IMR-90 (cell line): ENCODE data around the gene PRRG2. TPM values are rescaled to one million over a fixed set of nuclear protein-coding genes. Genes with fewer than 3 reads are reported as not detected.

Source experiments
- ATAC-seq: fragments of 200-7000 bp; cut with Tn5 transposase; 2 replicates; pipeline ENCODE4 v1.9.1; 2020; ENCODE audit warnings: low read depth, mild to moderate bottlenecking, moderate library complexity
- BruUV-seq: library from RNA; stranded (reverse); fragments of 400-500 nt; replicated peaks from 2 replicates; lab custom pipeline; 2021; lab: Mats Ljungman, UMichigan
- CTCF ChIA-PET: fragments of 300-600 bp; formaldehyde crosslinking; extraction: SDS; loops from one replicate; lab custom pipeline; 2021; ENCODE audit warnings: antibody characterized with exemption; lab: Yijun Ruan, JAX
- POLR2A ChIA-PET: fragments of 300-600 bp; sonication (Branson Sonifier 250); formaldehyde crosslinking; loops from one replicate; lab custom pipeline; 2022; ENCODE audit warnings: antibody characterized with exemption; ENCODE audit not compliant: unreplicated experiment; lab: Charles Lee
- DNase-seq: peaks from one replicate; pipeline ENCODE4 v3.0.0; 2013
- H2AFZ ChIP-seq: replicated peaks from 2 replicates; pipeline ENCODE3; 2013; ENCODE audit warnings: low read length, mild to moderate bottlenecking; ENCODE audit not compliant: poor library complexity
- H2AK5ac ChIP-seq: 2 replicates; pipeline ENCODE4 v1.6.1; 2013; ENCODE audit warnings: low read depth, low read length, inconsistent platforms
- H2AK9ac ChIP-seq: replicated peaks from 2 replicates; pipeline ENCODE3; 2013; ENCODE audit warnings: mild to moderate bottlenecking, low read depth, low read length, moderate library complexity; ENCODE audit not compliant: poor library complexity
- H2BK120ac ChIP-seq: 2 replicates; pipeline ENCODE4 v1.6.1; 2013; ENCODE audit warnings: low read depth, low read length, inconsistent platforms
- H2BK15ac ChIP-seq: 3 replicates; pipeline ENCODE4 v1.6.1; 2013; ENCODE audit warnings: low read depth, low read length, inconsistent platforms
- H2BK20ac ChIP-seq: 2 replicates; pipeline ENCODE4 v1.6.1; 2013; ENCODE audit warnings: low read depth, mild to moderate bottlenecking, inconsistent platforms, low read length, moderate library complexity
- H2BK5ac ChIP-seq: 2 replicates; pipeline ENCODE4 v1.6.1; 2013; ENCODE audit warnings: mild to moderate bottlenecking, low read depth, low read length, inconsistent platforms; ENCODE audit not compliant: poor library complexity, severe bottlenecking
- H3K14ac ChIP-seq: replicated peaks from 2 replicates; pipeline ENCODE4 v1.6.1; 2013; ENCODE audit warnings: low read depth, low read length, inconsistent platforms
- H3K18ac ChIP-seq: 2 replicates; pipeline ENCODE4 v1.6.1; 2013; ENCODE audit warnings: low read depth, low read length, control low read depth
- H3K23ac ChIP-seq: 2 replicates; pipeline ENCODE4 v1.6.1; 2013; ENCODE audit warnings: low read depth, low read length, inconsistent platforms
- H3K27ac ChIP-seq: 2 replicates; pipeline ENCODE4 v1.5.1; 2013; ENCODE audit warnings: mild to moderate bottlenecking, control low read depth, low read length; ENCODE audit not compliant: insufficient read depth
- H3K27me3 ChIP-seq: 2 replicates; pipeline ENCODE4 v1.6.1; 2013; ENCODE audit warnings: low read length; ENCODE audit not compliant: control insufficient read depth, insufficient read depth
- H3K36me3 ChIP-seq: 2 replicates; pipeline ENCODE4 v1.6.1; 2013; ENCODE audit warnings: low read length, mixed read lengths; ENCODE audit not compliant: control insufficient read depth, insufficient read depth
- H3K4ac ChIP-seq: 2 replicates; pipeline ENCODE4 v1.6.1; 2013; ENCODE audit warnings: low read depth, low read length, inconsistent platforms
- H3K4me1 ChIP-seq: 2 replicates; pipeline ENCODE4 v1.6.1; 2013; ENCODE audit warnings: low read length, mixed read lengths; ENCODE audit not compliant: control insufficient read depth, insufficient read depth
- H3K4me2 ChIP-seq: 2 replicates; pipeline ENCODE4 v1.6.1; 2013; ENCODE audit warnings: low read depth, mild to moderate bottlenecking, control low read depth, low read length, moderate library complexity
- H3K4me3 ChIP-seq: 2 replicates; pipeline ENCODE4 v1.5.1; 2013; ENCODE audit warnings: low read depth, mild to moderate bottlenecking, control low read depth, low read length, moderate library complexity; ENCODE audit not compliant: insufficient read depth
- H3K56ac ChIP-seq: 2 replicates; pipeline ENCODE4 v1.6.1; 2013; ENCODE audit warnings: low read length, inconsistent platforms; ENCODE audit not compliant: insufficient read depth; ENCODE audit errors: extremely low read depth
- H3K79me1 ChIP-seq, 2 experiments: 2 replicates each; pipeline ENCODE4 v1.6.1; 2013; ENCODE audit warnings: low read length in 2 of 2, inconsistent platforms in 1 of 2, low read depth in 1 of 2
- H3K9ac ChIP-seq: 2 replicates; pipeline ENCODE4 v1.6.1; 2013; ENCODE audit warnings: low read depth, low read length, control low read depth
- H3K9me1 ChIP-seq: 2 replicates; pipeline ENCODE4 v1.6.1; 2013; ENCODE audit warnings: low read length, inconsistent platforms; ENCODE audit not compliant: insufficient read depth
- H3K9me3 ChIP-seq: 2 replicates; pipeline ENCODE4 v1.6.1; 2013; ENCODE audit warnings: low read length; ENCODE audit not compliant: control insufficient read depth, insufficient read depth
- H4K20me1 ChIP-seq: 2 replicates; pipeline ENCODE4 v1.6.1; 2013; ENCODE audit warnings: low read length, inconsistent platforms; ENCODE audit not compliant: insufficient read depth
- H4K5ac ChIP-seq: 2 replicates; pipeline ENCODE4 v1.6.1; 2013; ENCODE audit warnings: mild to moderate bottlenecking, low read depth, low read length, control low read depth
- H4K8ac ChIP-seq, 2 experiments: 2 replicates each; pipeline ENCODE4 v1.6.1; 2013; ENCODE audit warnings: low read depth in 2 of 2, low read length in 2 of 2, control low read depth in 1 of 2, inconsistent platforms in 1 of 2
- H4K91ac ChIP-seq: 2 replicates; pipeline ENCODE4 v1.6.1; 2013; ENCODE audit warnings: low read depth, low read length, inconsistent platforms; ENCODE audit not compliant: insufficient read depth
- BHLHE40 ChIP-seq: fragments of 150-350 bp; IDR thresholded peaks from 2 replicates; pipeline ENCODE4 v1.6.1; 2016; ENCODE audit warnings: mild to moderate bottlenecking, low read depth, low read length
- CEBPB ChIP-seq: IDR thresholded peaks from 2 replicates; pipeline ENCODE4 v1.6.1; 2012; ENCODE audit warnings: low read depth, low read length, improper control_type of control experiment
- CHD1 ChIP-seq: IDR thresholded peaks from 2 replicates; pipeline ENCODE4 v1.6.1; 2012; ENCODE audit warnings: low read depth, low read length, improper control_type of control experiment
- FOS ChIP-seq: fragments of 150-350 bp; IDR thresholded peaks from 2 replicates; pipeline ENCODE4 v1.6.1; 2016; ENCODE audit warnings: low read depth, low read length
- MAFK ChIP-seq: IDR thresholded peaks from 2 replicates; pipeline ENCODE4 v1.6.1; 2012; ENCODE audit warnings: low read depth, low read length, improper control_type of control experiment
- MAZ ChIP-seq: IDR thresholded peaks from 2 replicates; pipeline ENCODE4 v1.6.1; 2012; ENCODE audit warnings: low read depth, mild to moderate bottlenecking, low read length, improper control_type of control experiment, moderate library complexity, borderline replicate concordance
- MXI1 ChIP-seq: IDR thresholded peaks from 2 replicates; pipeline ENCODE4 v1.6.1; 2012; ENCODE audit warnings: low read depth, mild to moderate bottlenecking, low read length, moderate library complexity, borderline replicate concordance
- NFE2L2 ChIP-seq: fragments of 150-350 bp; IDR thresholded peaks from 2 replicates; pipeline ENCODE4 v1.6.1; 2016; ENCODE audit warnings: low read depth, mild to moderate bottlenecking, low read length
- POLR2A ChIP-seq: IDR thresholded peaks from 2 replicates; pipeline ENCODE4 v1.6.1; 2012; ENCODE audit warnings: mild to moderate bottlenecking, low read depth, low read length
- RAD21 ChIP-seq: IDR thresholded peaks from 2 replicates; pipeline ENCODE4 v1.6.1; 2012; ENCODE audit warnings: low read length, improper control_type of control experiment
- RCOR1 ChIP-seq: IDR thresholded peaks from 2 replicates; pipeline ENCODE4 v1.6.1; 2012; ENCODE audit warnings: mild to moderate bottlenecking, low read length, improper control_type of control experiment; ENCODE audit not compliant: insufficient replicate concordance
- RFX5 ChIP-seq: IDR thresholded peaks from 2 replicates; pipeline ENCODE4 v1.8.0; 2012; ENCODE audit warnings: low read depth, mild to moderate bottlenecking, low read length, moderate library complexity
- SMC3 ChIP-seq: fragments of 150-350 bp; IDR thresholded peaks from 2 replicates; pipeline ENCODE4 v1.6.1; 2016; ENCODE audit warnings: low read depth, mild to moderate bottlenecking, antibody characterized with exemption, low read length, moderate library complexity
- WGBS, 2 experiments: methylation state at CpG; one replicate each; pipeline versions ENCODE4 v1.1.5 to v1.1.7; 2013; ENCODE audit warnings: missing lambda C conversion rate in 2 of 2; ENCODE audit not compliant: insufficient read length in 1 of 2; ENCODE audit errors: extremely low coverage in 2 of 2; 5-methylcytosine and 5-hydroxymethylcytosine counted together
- dilution Hi-C: fragments of 300-500 bp; cut with HindIII; formaldehyde crosslinking; loops from one replicate; pipeline ENCODE4 v1.14.3; 2018; ENCODE audit warnings: low sequenced_read_pairs; ENCODE audit not compliant: unreplicated experiment
- in situ Hi-C: fragments of 300-500 bp; cut with MboI; formaldehyde crosslinking; loops from 3 replicates; pipeline ENCODE4 v1.14.3; 2019; ENCODE audit warnings: low sequenced_read_pairs, inconsistent platforms, mixed read lengths
- intact Hi-C: fragments of 100-400 bp; cut with micrococcal nuclease; formaldehyde crosslinking; loops from 2 replicates; pipeline ENCODE4 v1.10.0; 2022
- polyA plus RNA-seq, 3 experiments: library from polyadenylated mRNA; depleted of rRNA; stranded (reverse); fragments of >200 nt; gene quantifications; 2 replicates each; pipeline ENCODE4 v1.2.3, GENCODE V29; 2012; ENCODE audit warnings: low replicate concordance in 1 of 3
- total RNA-seq: library from RNA; depleted of rRNA; stranded (reverse); fragments of >200 nt; gene quantifications from 2 replicates; pipeline ENCODE4 v1.2.3, GENCODE V29; 2012
- TF ChIP-seq, protein P1 (sequence below): conservative IDR thresholded peaks from 2 replicates; pipeline ENCODE4 v1.5.1; 2012; ENCODE audit warnings: mild to moderate bottlenecking, low read depth, low read length, improper control_type of control experiment
- TF ChIP-seq, protein P2 (sequence below): fragments of 150-350 bp; IDR thresholded peaks from 2 replicates; pipeline ENCODE4 v1.6.1; 2016; ENCODE audit warnings: low read depth, mild to moderate bottlenecking, low read length, moderate library complexity, borderline replicate concordance
- TF ChIP-seq, protein P3 (sequence below): fragments of 150-350 bp; IDR thresholded peaks from 2 replicates; pipeline ENCODE4 v1.6.1; 2017; ENCODE audit warnings: mild to moderate bottlenecking, antibody characterized with exemption, low read length, low read depth

PRRG2 gene
- total and polyA plus RNA-seq, 2 of the 4 experiments (the other 2 are of a cell fraction), result 0.14 to 0.54 TPM

DNA sequence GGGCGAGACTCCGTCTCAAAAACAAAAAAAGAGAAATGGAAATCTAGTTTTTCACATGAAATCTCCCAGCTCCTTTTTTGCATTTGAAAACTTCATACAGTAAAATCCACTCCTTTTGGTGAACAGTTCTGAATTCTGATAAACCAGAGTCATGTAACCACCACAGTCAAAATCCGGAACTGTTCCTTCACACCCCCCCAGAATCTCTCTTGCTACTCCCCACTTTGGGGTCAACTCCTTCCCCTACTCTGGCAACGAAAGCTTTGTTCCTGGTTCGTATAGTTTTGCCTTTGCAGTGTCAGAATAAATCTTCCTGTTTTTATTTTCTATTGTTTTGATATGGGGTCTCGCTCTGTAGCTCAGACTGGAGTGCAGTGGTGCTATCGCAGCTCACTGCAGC, 29.6 kb upstream of the PRRG2 start:
- intact Hi-C loops, result no loop called here
- H3K79me1 ChIP-seq, result peaks cover 0 to 4% of the 10 kb centered on the region in 2 experiments; a peak in 1 of 4 replicates
- no peak overlapping the region for H3K56ac ChIP-seq
- H2BK20ac ChIP-seq, result no peak overlapping the region
- H3K14ac ChIP-seq, result no peak overlapping the region
- ATAC-seq (no peak), DNase-seq (no peak)
- no peak overlapping the region for H3K9ac ChIP-seq
- H2BK15ac ChIP-seq, result no peak overlapping the region
- H4K5ac ChIP-seq, result no peak overlapping the region
- no peaks in the 10 kb centered on the region for H3K4me1 ChIP-seq
- no peak overlapping the region for H3K27ac ChIP-seq
- H3K18ac ChIP-seq, result no peak overlapping the region
- H3K4ac ChIP-seq, result no peak overlapping the region
- H2BK120ac ChIP-seq, result no peak overlapping the region
- TF ChIP-seq CHD1, result no peak
- no peak for TF ChIP-seq MXI1
- TF ChIP-seq RFX5, result no peak
- no peak for TF ChIP-seq MAFK
- TF ChIP-seq FOS, result no peak
- TF ChIP-seq, protein P1, sequence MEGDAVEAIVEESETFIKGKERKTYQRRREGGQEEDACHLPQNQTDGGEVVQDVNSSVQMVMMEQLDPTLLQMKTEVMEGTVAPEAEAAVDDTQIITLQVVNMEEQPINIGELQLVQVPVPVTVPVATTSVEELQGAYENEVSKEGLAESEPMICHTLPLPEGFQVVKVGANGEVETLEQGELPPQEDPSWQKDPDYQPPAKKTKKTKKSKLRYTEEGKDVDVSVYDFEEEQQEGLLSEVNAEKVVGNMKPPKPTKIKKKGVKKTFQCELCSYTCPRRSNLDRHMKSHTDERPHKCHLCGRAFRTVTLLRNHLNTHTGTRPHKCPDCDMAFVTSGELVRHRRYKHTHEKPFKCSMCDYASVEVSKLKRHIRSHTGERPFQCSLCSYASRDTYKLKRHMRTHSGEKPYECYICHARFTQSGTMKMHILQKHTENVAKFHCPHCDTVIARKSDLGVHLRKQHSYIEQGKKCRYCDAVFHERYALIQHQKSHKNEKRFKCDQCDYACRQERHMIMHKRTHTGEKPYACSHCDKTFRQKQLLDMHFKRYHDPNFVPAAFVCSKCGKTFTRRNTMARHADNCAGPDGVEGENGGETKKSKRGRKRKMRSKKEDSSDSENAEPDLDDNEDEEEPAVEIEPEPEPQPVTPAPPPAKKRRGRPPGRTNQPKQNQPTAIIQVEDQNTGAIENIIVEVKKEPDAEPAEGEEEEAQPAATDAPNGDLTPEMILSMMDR, result no peak
- TF ChIP-seq CEBPB, result no peak
- no peak for TF ChIP-seq RAD21
- TF ChIP-seq, protein P2, sequence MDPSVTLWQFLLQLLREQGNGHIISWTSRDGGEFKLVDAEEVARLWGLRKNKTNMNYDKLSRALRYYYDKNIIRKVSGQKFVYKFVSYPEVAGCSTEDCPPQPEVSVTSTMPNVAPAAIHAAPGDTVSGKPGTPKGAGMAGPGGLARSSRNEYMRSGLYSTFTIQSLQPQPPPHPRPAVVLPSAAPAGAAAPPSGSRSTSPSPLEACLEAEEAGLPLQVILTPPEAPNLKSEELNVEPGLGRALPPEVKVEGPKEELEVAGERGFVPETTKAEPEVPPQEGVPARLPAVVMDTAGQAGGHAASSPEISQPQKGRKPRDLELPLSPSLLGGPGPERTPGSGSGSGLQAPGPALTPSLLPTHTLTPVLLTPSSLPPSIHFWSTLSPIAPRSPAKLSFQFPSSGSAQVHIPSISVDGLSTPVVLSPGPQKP, result no peak
- TF ChIP-seq BHLHE40, result no peak
- no peak for TF ChIP-seq NFE2L2
- TF ChIP-seq POLR2A, result no peak
- no peak for TF ChIP-seq RCOR1
- TF ChIP-seq, protein P3, sequence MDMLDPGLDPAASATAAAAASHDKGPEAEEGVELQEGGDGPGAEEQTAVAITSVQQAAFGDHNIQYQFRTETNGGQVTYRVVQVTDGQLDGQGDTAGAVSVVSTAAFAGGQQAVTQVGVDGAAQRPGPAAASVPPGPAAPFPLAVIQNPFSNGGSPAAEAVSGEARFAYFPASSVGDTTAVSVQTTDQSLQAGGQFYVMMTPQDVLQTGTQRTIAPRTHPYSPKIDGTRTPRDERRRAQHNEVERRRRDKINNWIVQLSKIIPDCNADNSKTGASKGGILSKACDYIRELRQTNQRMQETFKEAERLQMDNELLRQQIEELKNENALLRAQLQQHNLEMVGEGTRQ, result no peak
- TF ChIP-seq MAZ, result no peak
- no peak for TF ChIP-seq SMC3
- BruUV-seq, result no TSS peak
- no peak overlapping the region for H2AFZ ChIP-seq
- no peak overlapping the region for H2AK9ac ChIP-seq
- no peak overlapping the region for H2BK5ac ChIP-seq
- H3K23ac ChIP-seq, result no peak overlapping the region
- no peaks in the 10 kb centered on the region for H4K20me1 ChIP-seq
- no peak overlapping the region for H4K91ac ChIP-seq
- H3K9me1 ChIP-seq, result 0 out of 2 replicates have a peak, but pooled peaks cover 3% of the 10 kb centered on the region
- H3K4me2 ChIP-seq, result no peak overlapping the region
- WGBS, 2 experiments, result 100% methylated on average over 2 of the region's 7 CpGs; no CpG with 5 or more reads in 1 of the 2 experiments
- dilution Hi-C loops, result no loop called here
- H3K27me3 ChIP-seq, result no peaks in the 10 kb centered on the region
- peaks cover 20% of the 10 kb centered on the region for H3K36me3 ChIP-seq
- no peak overlapping the region for H2AK5ac ChIP-seq
- no peak overlapping the region for H3K4me3 ChIP-seq
- POLR2A ChIA-PET, result no interaction called here
- H3K9me3 ChIP-seq, result no peaks in the 10 kb centered on the region
- CTCF ChIA-PET, result interaction anchor here (0.6 to 0.7 kb wide), 2 partner anchors 120 to 415 kb away, joined by 3 to 4 read pairs; no protein-coding TSS in a partner anchor
- in situ Hi-C loops, result loop anchor here (25.0 kb wide), 1 partner anchor 289 kb away; no protein-coding TSS in a partner anchor
- no peak overlapping the region for H4K8ac ChIP-seq
